H1 (cell line): ENCODE data around the gene TGM1. TPM values are rescaled to one million over a fixed set of nuclear protein-coding genes. Genes with fewer than 3 reads are reported as not detected.

Source experiments
- CTCF ChIA-PET: fragments of 300-600 bp; sonication (Branson Sonifier 250); formaldehyde crosslinking; loops from one replicate; lab custom pipeline; 2021; ENCODE audit not compliant: partially characterized antibody; lab: Charles Lee
- POLR2A ChIA-PET: fragments of 300-600 bp; sonication (Branson Sonifier 250); formaldehyde crosslinking; loops from one replicate; lab custom pipeline; 2021; ENCODE audit warnings: inconsistent platforms; ENCODE audit not compliant: partially characterized antibody; lab: Charles Lee
- DNase-seq, 2 experiments: peaks; one replicate each; pipeline versions ENCODE4 v3.0.0 to v3.0.0-alpha.2; 2010 to 2022; ENCODE audit warnings: low spot score in 2 of 2, low read depth in 1 of 2, mixed read lengths in 1 of 2
- FAIRE-seq: peaks from 2 replicates; lab custom pipeline; 2011; peaks lifted over from hg19 to GRCh38; lab: Jason Lieb, UNC
- H2AFZ ChIP-seq: 2 replicates; pipeline ENCODE4 v1.8.1; 2012; ENCODE audit warnings: low read length, inconsistent platforms
- H2AK5ac ChIP-seq: 2 replicates; pipeline ENCODE4 v1.6.1; 2013; ENCODE audit warnings: low read depth, low read length
- H2BK120ac ChIP-seq: replicated peaks from 2 replicates; pipeline ENCODE3; 2013; ENCODE audit warnings: low read depth, low read length, inconsistent platforms
- H2BK12ac ChIP-seq: 2 replicates; pipeline ENCODE4 v1.6.1; 2013; ENCODE audit warnings: low read depth, low read length
- H2BK15ac ChIP-seq: 2 replicates; pipeline ENCODE4 v1.6.1; 2013; ENCODE audit warnings: low read length
- H2BK20ac ChIP-seq: 2 replicates; pipeline ENCODE4 v1.6.1; 2013; ENCODE audit warnings: low read length
- H2BK5ac ChIP-seq: 2 replicates; pipeline ENCODE4 v1.6.1; 2013; ENCODE audit warnings: low read depth, low read length
- H3K14ac ChIP-seq: 2 replicates; pipeline ENCODE4 v1.6.1; 2013; ENCODE audit warnings: inconsistent platforms; ENCODE audit not compliant: insufficient read length
- H3K18ac ChIP-seq: 2 replicates; pipeline ENCODE4 v1.6.1; 2013; ENCODE audit warnings: low read length; ENCODE audit errors: extremely low read depth
- H3K23ac ChIP-seq: 2 replicates; pipeline ENCODE4 v1.6.1; 2013; ENCODE audit warnings: inconsistent platforms; ENCODE audit not compliant: insufficient read length
- H3K23me2 ChIP-seq: 2 replicates; pipeline ENCODE4 v1.6.1; 2013; ENCODE audit warnings: low read depth, low read length
- H3K27ac ChIP-seq: 2 replicates; pipeline ENCODE4 v1.6.1; 2011; ENCODE audit warnings: low read depth, low read length, inconsistent platforms
- H3K27me3 ChIP-seq, 4 experiments: replicated peaks in 1 of 4; 1 replicate in 1 of 4; 2 replicates in 3 of 4; pipeline versions ENCODE4 v1.6.1 to v1.8.1; 2011 to 2013; ENCODE audit warnings: low read length in 3 of 4, mild to moderate bottlenecking in 3 of 4, inconsistent platforms in 2 of 4, mixed read lengths in 2 of 4, moderate library complexity in 1 of 4; ENCODE audit not compliant: control insufficient read depth in 3 of 4, insufficient read depth in 3 of 4; ENCODE audit errors: extremely low read depth in 1 of 4
- H3K36me3 ChIP-seq, 4 experiments: 2 replicates each; pipeline versions ENCODE4 v1.6.1 to v1.8.1; 2011 to 2013; ENCODE audit warnings: mild to moderate bottlenecking in 4 of 4, low read length in 3 of 4, moderate library complexity in 2 of 4, control low read depth in 1 of 4, inconsistent platforms in 1 of 4; ENCODE audit not compliant: insufficient read depth in 4 of 4, control insufficient read depth in 2 of 4
- H3K4ac ChIP-seq: replicated peaks from 2 replicates; pipeline ENCODE3; 2013; ENCODE audit warnings: low read length, low read depth, mixed read lengths, inconsistent platforms; ENCODE audit not compliant: insufficient read length
- H3K4me1 ChIP-seq, 4 experiments: replicated peaks in 1 of 4; 1 replicate in 1 of 4; 2 replicates in 3 of 4; pipeline versions ENCODE4 v1.6.1 to v1.8.1; 2011 to 2013; ENCODE audit warnings: low read length in 3 of 4, inconsistent platforms in 2 of 4, mixed read lengths in 1 of 4; ENCODE audit not compliant: insufficient read depth in 4 of 4, control insufficient read depth in 3 of 4
- H3K4me2 ChIP-seq, 2 experiments: 2 replicates each; pipeline versions ENCODE4 v1.6.1 to v1.8.1; 2011 to 2013; ENCODE audit warnings: low read depth in 2 of 2, low read length in 2 of 2, control low read depth in 1 of 2, inconsistent platforms in 1 of 2, mild to moderate bottlenecking in 1 of 2; ENCODE audit not compliant: insufficient read depth in 1 of 2
- H3K4me3 ChIP-seq, 4 experiments: fragments of 200-600, 300-600 bp in 1 of 4; sonication (generic), shearing (Covaris generic), sonication (Bioruptor Twin) in 1 of 4; 2 replicates each; pipeline versions ENCODE4 v1.5.1 to v1.8.1; 2011 to 2016; ENCODE audit warnings: low read length in 4 of 4, low read depth in 3 of 4, control low read depth in 2 of 4, inconsistent platforms in 2 of 4, mild to moderate bottlenecking in 2 of 4, mixed read lengths in 1 of 4, moderate library complexity in 1 of 4; ENCODE audit not compliant: insufficient read depth in 2 of 4; ENCODE audit errors: extremely low read depth in 1 of 4
- H3K56ac ChIP-seq: replicated peaks from 2 replicates; pipeline ENCODE3; 2013; ENCODE audit warnings: low read depth, mild to moderate bottlenecking, mixed read lengths, low read length, inconsistent platforms; ENCODE audit not compliant: insufficient read length
- H3K79me1 ChIP-seq: 2 replicates; pipeline ENCODE4 v1.6.1; 2013; ENCODE audit warnings: low read depth, low read length, control low read depth
- H3K79me2 ChIP-seq, 2 experiments: 2 replicates each; pipeline versions ENCODE4 v1.6.1 to v1.8.1; 2012 to 2013; ENCODE audit warnings: low read length in 2 of 2, mild to moderate bottlenecking in 2 of 2, inconsistent platforms in 1 of 2; ENCODE audit not compliant: insufficient read depth in 2 of 2, control insufficient read depth in 1 of 2
- H3K9ac ChIP-seq, 4 experiments: replicated peaks in 1 of 4; 1 replicate in 1 of 4; 2 replicates in 3 of 4; pipeline versions ENCODE4 v1.6.1 to v1.8.1; 2011 to 2013; ENCODE audit warnings: low read depth in 3 of 4, low read length in 3 of 4, control low read depth in 2 of 4, mild to moderate bottlenecking in 2 of 4, moderate library complexity in 2 of 4, inconsistent platforms in 1 of 4; ENCODE audit errors: extremely low read depth in 1 of 4
- H3K9me3 ChIP-seq, 2 experiments: 2 replicates each; pipeline versions ENCODE4 v1.6.1 to v1.8.1; 2012 to 2013; ENCODE audit warnings: mild to moderate bottlenecking in 2 of 2, moderate library complexity in 2 of 2, control low read depth in 1 of 2, inconsistent platforms in 1 of 2, low read depth in 1 of 2, low read length in 1 of 2, mixed read lengths in 1 of 2; ENCODE audit not compliant: insufficient read depth in 2 of 2
- H4K20me1 ChIP-seq, 2 experiments: replicated peaks in 1 of 2; 2 replicates each; pipeline versions ENCODE3 to v1.8.1; 2011 to 2013; ENCODE audit warnings: inconsistent platforms in 2 of 2, low read length in 2 of 2, mild to moderate bottlenecking in 1 of 2; ENCODE audit not compliant: insufficient read depth in 2 of 2, control insufficient read depth in 1 of 2
- H4K5ac ChIP-seq: 2 replicates; pipeline ENCODE4 v1.6.1; 2013; ENCODE audit warnings: low read length, low read depth, mixed read lengths, inconsistent platforms; ENCODE audit not compliant: insufficient read length
- H4K8ac ChIP-seq: 2 replicates; pipeline ENCODE4 v1.8.0; 2013; ENCODE audit warnings: mild to moderate bottlenecking, moderate library complexity, low read length, inconsistent platforms; ENCODE audit not compliant: insufficient read depth; ENCODE audit errors: extremely low read depth
- H4K91ac ChIP-seq: replicated peaks from 2 replicates; pipeline ENCODE3; 2013; ENCODE audit warnings: low read length, mixed read lengths, inconsistent platforms; ENCODE audit not compliant: insufficient read length
- MAX ChIP-seq: IDR thresholded peaks from 2 replicates; pipeline ENCODE4 v1.6.1; 2012; ENCODE audit warnings: inconsistent platforms
- NANOG ChIP-seq: IDR thresholded peaks from 2 replicates; pipeline ENCODE4 v1.6.1; 2011; ENCODE audit warnings: low read length, low read depth, mild to moderate bottlenecking, inconsistent platforms; ENCODE audit not compliant: insufficient read depth, poor library complexity, severe bottlenecking
- RXRA ChIP-seq: IDR thresholded peaks from 2 replicates; pipeline ENCODE4 v1.6.1; 2011; ENCODE audit warnings: low read depth, mild to moderate bottlenecking, low read length, moderate library complexity; ENCODE audit not compliant: insufficient read depth
- TCF12 ChIP-seq: IDR thresholded peaks from 2 replicates; pipeline ENCODE4 v1.6.1; 2011; ENCODE audit warnings: low read depth, mild to moderate bottlenecking, low read length
- USF2 ChIP-seq: IDR thresholded peaks from 2 replicates; pipeline ENCODE4 v1.6.1; 2011; ENCODE audit warnings: low read length, improper control_type of control experiment
- WGBS, 2 experiments: shearing (Covaris generic) in 1 of 2; methylation state at CpG; one replicate each; pipeline versions ENCODE4 v1.1.6 to v1.1.7; 2013 to 2015; ENCODE audit warnings: low lambda C conversion rate in 2 of 2, mixed read lengths in 2 of 2, inconsistent platforms in 1 of 2, low coverage in 1 of 2, missing lambda C conversion rate in 1 of 2; ENCODE audit not compliant: insufficient replicate concordance in 2 of 2, insufficient coverage in 1 of 2, insufficient read length in 1 of 2; ENCODE audit errors: extremely low coverage in 1 of 2, missing lambda C conversion rate in 1 of 2; 5-methylcytosine and 5-hydroxymethylcytosine counted together
- polyA plus RNA-seq, 7 experiments: library from polyadenylated mRNA; depleted of rRNA in 3 of 7; stranded (reverse) in 5 of 7; unstranded in 2 of 7; fragments of >200 nt in 5 of 7; fragments of 200-250 nt in 2 of 7; gene quantifications; 1 replicate in 5 of 7; 2 replicates in 1 of 7; 4 replicates in 1 of 7; pipeline versions ENCODE4 v1.2.1 to v1.2.3, GENCODE V29; 2011 to 2013; ENCODE audit warnings: missing spikeins in 2 of 7, mixed read lengths in 2 of 7
- total RNA-seq: library from RNA; stranded (reverse); fragmentation: NEBNext Ultra II Directional; extraction: Animal tissue kit (Norgen Biotek cat#: 25700); gene quantifications from 2 replicates; pipeline ENCODE4 v1.2.1, GENCODE V29; 2021

Gene TGM1
- total and polyA plus RNA-seq, 2 of the 8 experiments (the other 6 are each of a cell fraction or from before 2014, with no cell fraction given) = 1.8 to 2.2 TPM

DNA sequence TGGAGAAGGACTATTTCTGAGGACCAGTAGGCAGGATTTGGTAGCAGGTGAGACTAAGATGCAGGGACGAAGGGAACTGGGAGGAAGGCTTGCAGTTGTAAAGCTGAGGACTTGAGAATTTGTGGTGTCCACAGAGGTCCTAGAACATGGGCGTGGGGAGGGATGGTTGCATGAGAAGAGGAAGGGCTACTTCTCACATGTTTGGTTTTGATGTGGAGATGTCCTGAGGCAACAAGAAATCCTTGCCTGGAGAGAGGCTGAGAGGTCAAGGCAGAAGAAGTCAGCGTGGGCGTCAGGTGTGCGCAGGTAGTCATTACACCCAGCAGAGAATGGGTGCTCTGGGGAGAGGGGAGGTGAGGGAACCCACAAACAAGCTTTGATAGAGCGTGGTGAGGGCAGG is 14.1 kb upstream of the TGM1 start:
- WGBS, 2 experiments = 90% methylated on average over 6 of the region's 6 CpGs; no CpG with 5 or more reads in 1 of the 2 experiments
- Histone ChIP-seq H3K14ac (no peak overlapping the region), H2AFZ (no peak overlapping the region), H3K56ac (no peak overlapping the region), H3K23me2 (no peaks in the 10 kb centered on the region), H4K91ac (no peak overlapping the region), H3K4ac (no peak overlapping the region), H3K9ac (no peak overlapping the region), H2BK120ac (no peak overlapping the region), H2AK5ac (no peak overlapping the region), H3K23ac (no peak overlapping the region), H2BK15ac (no peak overlapping the region), H2BK12ac (no peak overlapping the region), H3K79me1 (no peaks in the 10 kb centered on the region), H4K5ac (no peak overlapping the region), H2BK5ac (no peak overlapping the region), H2BK20ac (no peak overlapping the region), H3K4me3 (no peak overlapping the region), H4K8ac (no peak overlapping the region), H3K9me3 (no peaks in the 10 kb centered on the region), H3K27me3 (no peaks in the 10 kb centered on the region; a peak in 1 of 7 replicates), H3K79me2 (no peaks in the 10 kb centered on the region), H4K20me1 (peaks cover 0 to 3% of the 10 kb centered on the region in 2 experiments), H3K4me1 (no peaks in the 10 kb centered on the region; a peak in 1 of 7 replicates), H3K36me3 (no peaks in the 10 kb centered on the region), H3K18ac (no peak overlapping the region), H3K27ac (no peak overlapping the region), H3K4me2 (no peak overlapping the region)
- ChIA-PET POLR2A (interaction anchor here (0.5 to 1.2 kb wide), 2 partner anchors 49 to 64 kb away, joined by 3 read pairs; no protein-coding TSS in a partner anchor), CTCF (interaction anchor here (0.9 to 11.5 kb wide), 5 partner anchors 13 to 41 kb away, joined by 3 to 137 read pairs (median 5); partner anchors contain the start of genes DHRS1 and NOP9)
- DNase-seq = no peak
- no peak for TF ChIP-seq NANOG
- no peak for TF ChIP-seq MAX
- no peak for TF ChIP-seq TCF12
- TF ChIP-seq USF2 = no peak
- TF ChIP-seq RXRA = no peak
- no peak for FAIRE-seq
